ENCODE data around the gene ADRA2B.

The ADRA2B gene

GRCh38 chr2:96136129-96136720, 19.9 kb upstream of the ADRA2B start:
- DNase-seq: no peak

GRCh38 chr2:96135621-96136020, 19.2 kb upstream of the ADRA2B start:
- DNase-seq: peak; percentile 22

DNA sequence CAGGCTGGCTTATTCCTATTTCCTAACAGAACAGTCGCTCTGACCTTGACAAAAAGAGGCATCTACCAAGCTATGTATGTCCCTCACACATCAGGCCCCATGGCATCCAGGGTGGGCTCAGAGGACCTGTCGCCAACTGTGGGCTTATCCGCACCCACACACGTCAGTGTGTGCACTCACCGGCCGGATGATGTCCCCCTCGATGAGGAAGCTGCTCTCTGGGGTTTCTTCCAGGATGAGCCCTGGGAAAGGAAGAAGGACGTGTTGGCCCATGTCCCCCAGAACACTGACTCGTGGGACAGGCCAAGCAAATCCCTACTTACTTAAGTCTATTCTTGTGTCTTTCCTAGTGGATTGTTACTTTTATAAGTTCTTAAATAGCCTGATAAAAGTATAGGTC, 18.8 kb upstream of the ADRA2B start:
- no peak for DNase-seq

DNA sequence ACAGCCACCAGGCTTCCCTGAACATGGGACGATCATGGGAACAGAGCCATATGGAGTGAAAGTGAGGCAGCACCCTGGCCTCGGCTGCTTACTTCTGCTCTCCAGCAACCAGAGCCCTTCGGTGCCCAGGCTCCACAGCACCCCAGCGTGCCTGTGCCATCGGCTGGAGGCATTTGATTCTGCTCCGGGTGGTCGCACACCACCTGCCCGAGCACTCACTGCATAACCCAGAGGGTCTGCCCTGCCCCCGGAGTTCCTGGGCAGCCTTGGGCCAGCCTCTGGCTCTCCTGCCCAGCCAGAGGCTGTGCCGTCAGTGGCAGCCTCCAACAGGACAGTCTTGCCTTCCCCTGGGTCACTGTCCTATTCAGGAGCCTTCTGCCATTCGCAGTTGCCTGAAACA, 18.1 kb upstream of the ADRA2B start:
- no peak for DNase-seq

DNA sequence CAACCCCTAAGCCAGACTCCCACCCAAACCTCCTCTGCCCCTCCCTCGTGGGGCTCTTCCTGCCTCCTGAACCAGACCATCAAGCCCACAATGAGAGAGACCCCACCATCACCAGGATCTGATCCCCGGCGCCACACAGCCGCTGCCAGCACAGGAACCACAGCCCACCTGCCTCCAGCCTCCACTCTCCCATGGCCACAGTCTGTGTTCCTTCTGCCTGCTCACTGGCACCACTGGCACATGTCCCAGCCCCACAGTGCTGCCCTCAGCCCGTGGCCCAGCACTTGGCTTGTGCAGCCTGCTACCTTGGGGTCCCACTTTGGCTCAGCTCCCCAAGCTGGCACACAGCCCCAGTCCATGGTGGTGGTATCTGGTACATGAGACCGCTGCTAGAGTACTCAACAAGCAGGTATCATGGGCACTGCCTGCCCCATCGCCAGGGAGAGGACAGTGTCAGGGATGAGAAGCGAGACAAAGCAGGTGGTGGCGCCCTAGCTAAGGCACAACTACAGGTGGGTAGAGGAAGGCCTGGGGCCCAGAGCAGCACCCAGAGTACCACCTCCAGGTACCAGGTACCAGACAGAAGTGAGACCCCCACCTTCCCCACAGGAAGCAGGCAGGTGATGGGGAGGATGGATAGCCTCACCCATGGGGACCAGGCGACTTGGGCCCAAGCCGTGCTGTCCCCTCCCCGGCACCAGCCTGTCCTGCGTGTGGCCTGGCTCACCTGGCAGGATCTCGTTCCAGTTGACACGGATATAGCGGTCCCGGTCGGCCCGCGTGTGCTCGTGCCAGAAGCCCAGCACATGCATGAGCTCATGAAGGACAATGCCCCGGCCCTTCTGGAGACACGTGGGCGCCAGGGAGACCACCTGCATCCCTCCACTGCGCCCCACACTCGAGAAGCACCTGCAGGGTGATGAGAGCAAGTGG, 15.7 kb upstream of the ADRA2B start:
- DNase-seq: peak; percentile 17

- DNase-seq: peak; percentile 35
These were observed 14.9 kb upstream of the ADRA2B start for GRCh38 chr2:96131152-96131812.

DNA sequence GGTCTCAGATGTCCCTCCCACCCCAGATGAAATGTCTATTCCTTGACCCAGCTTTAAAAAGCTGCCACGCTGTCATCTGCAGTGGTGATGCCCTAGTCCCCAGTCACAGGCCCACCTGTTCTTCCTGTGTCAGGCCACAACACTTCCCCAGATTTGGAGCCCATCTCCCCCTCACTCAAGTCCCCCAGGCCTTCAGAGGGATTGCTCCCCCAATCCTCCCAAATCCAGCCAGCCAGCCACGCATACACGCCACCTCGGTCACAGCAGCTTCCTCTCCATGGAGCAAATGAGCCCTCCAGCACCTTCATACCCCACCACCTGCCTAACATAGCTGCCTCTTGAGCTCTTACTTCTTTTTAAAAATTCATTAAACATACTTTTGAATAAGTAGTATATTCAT, 14.1 kb upstream of the ADRA2B start:
- DNase-seq: peak; percentile 16

DNA sequence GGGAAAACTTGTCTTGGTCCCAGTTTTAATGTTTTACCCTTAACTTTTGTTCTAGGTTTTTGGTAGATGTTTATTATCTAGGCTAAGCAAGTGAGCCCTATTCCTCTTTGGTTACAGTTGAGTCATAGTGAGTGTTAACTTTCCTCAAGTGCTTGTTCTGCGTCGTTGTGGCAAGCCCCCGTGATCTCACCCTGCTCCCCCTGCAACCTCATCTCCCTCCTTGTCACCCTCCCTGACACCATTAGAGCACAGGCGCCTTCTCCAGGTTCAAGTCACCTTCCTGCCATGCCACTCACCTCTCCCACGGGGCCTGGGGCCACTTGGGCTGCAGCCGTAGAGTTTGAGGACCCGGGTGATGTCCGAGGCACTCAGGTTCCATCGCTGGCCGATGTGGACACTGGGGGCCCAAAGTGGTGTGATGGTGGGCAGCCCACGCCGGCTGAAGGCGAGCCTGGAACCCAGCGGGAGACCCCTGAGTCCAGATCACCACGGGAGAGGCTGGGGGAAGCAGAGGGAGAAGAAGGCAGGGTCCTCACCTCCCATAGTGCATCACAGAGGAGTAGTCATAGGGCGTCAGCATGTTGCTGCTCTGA, 13.3 kb upstream of the ADRA2B start:
- DNase-seq: no peak

GRCh38 chr2:96128456-96128855, 12.1 kb upstream of the ADRA2B start:
- no peak for DNase-seq

DNA sequence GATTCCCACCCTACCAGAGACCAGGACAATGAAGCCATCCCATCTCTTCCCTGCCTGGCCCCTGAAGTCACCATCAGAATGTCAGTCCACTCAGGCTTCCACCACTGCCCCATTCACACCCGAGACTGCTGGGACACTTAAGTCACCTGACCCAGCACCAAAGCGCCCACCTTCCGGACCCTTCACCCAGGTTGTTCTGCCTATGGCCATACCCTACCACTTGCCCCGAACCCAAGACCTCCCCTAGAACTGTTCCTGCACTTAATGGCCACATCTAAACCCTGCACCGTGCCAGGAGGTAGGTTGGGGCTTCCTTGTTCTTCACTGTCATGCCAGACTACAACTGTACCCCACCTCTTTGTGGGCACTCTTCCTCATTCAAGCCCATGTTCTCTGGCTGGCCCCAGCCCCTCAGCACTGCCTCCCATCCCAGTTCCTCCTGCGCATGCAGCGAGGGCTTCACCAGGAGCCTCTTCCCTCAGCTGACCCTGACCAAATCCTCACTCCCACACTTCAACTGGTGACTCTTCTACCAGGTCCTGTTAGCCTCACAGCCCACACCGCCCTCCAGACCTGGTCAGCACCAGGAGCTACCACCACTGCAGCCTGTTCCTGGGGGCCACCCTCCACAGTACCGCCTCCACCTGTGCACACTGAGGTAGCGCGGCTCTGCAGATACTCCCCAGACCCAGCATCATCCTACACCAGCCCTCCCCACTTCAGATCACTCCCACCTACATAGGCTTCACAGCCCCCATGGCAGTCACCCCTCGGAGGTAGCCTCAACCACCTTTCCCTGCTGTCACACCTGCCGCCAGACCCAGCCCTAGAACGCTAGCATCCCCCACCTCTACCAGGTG, 8.3 kb upstream of the ADRA2B start:
- DNase-seq: no peak

DNA sequence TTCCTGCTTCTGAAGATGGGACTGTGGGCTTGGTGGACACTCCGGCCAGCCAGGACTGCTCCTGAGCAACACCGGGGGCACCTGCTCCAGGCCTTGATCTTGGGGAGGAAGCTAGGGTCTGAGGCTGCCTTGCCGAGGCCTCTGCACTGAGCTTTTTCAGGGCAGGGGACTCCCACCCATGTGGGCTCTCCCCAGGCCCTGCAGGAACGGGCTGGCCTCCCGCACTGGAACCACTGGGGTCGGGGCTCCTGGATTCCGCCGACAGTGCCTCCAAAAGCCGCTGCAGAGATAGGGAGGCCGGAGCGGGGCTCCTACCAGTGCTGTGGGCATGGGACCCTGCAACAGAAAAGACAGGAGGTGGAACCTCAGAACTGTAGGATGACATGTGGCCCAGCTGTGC, 7.6 kb upstream of the ADRA2B start:
- DNase-seq: no peak

DNA sequence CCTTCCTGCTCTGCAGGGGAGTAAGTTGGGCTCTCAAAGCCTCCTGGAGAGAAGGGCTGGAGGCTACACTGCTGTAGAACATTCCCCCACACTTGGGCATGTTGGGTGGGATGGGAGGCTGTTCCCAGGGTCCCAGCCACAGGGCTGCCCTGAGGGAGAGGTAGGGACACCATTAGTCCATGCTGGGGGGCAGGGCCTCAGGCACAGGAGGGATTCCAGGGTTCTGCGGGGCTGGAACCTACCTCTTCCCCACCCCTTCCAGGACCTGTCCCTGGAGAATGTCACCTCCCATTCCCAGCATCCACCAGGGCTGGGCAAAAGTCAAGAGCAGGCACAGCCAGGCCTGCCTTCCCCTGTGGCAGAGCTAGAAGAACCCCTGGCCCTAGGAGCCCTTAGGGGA, 6.9 kb upstream of the ADRA2B start:
- DNase-seq: no peak

GRCh38 chr2:96122391-96122790, 6.0 kb upstream of the ADRA2B start:
- DNase-seq: no peak

GRCh38 chr2:96121414-96121813, 5.0 kb upstream of the ADRA2B start:
- DNase-seq: no peak

- DNase-seq: no peak
These were observed 4.6 kb upstream of the ADRA2B start for GRCh38 chr2:96120991-96121390.

DNA sequence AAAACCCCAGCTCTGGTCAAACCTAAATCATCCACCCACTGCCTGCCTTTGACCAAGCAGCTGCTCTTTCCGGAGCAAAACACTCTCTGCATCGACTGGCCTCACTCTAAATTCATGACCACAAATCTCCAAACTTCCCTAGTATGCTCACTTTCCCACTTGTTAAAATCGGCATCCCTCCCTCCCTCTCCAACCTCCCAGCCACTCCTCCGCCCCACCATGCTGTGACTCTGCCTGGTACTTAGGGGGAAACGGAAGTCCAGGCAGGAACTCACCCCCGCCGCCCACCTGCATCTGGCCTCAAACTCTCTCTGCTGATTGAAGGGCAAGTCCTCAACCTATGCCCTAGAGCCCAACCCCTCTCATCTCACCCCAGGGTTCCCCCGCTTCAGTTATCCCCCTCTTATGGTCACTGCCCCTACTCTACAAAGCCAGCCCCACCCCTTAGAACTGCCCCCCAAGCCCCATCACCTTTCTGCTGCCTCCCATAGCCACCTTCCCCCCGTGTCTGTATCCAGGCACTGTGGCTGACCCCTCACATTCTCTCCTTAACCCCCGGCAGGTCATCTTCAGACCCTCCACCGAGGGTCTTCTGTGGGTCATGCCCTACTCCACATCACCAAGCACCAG, 3.8 kb upstream of the ADRA2B start:
- DNase-seq: no peak

GRCh38 chr2:96119389-96119751, 3.0 kb upstream of the ADRA2B start:
- no peak for DNase-seq

GRCh38 chr2:96118698-96119388, 2.5 kb upstream of the ADRA2B start:
- no peak for DNase-seq

DNA sequence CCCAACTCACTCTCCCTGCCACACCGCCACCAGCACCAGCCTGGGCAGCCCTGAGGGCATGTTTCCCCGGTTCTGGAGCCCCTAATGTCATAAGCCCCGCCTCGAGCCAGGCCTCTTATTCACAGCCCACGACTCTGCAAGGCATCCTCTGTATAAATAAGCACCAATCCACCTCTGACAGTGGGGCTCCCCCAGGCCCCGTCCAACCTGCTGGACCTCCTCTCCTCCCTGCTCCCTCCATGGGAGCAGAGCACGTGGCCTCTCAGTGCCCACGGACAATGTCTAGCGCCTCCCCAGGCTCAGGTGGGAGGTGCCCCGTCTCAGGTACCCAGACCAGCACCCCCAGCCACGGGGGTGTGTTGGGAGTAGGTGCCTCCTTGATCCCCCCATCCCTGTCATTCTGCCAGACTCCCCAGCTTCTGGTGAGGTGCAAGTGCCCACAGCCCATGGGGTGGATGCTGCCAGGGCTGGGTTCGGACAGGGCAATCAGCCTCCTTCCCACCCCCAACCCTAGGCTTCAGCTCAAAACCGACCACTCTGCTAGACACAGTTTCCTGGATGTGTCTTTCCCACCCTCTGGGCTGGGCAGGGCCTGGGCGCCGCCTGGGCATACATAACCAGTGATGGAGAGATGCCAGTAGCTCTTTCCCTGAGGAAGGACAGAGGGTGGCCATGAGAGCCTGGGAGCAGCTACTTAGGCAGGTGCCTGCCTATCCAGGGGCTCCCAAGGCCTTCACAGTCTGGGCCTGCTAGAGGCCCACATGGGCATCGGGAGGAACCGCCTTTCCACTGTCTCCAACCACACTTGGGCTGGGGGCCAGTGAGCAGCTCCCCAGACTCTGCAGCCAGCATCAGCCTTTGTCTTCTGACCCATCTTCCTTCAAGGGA, 1.6 kb upstream of the ADRA2B start:
- DNase-seq: no peak

GRCh38 chr2:96116879-96117533, 635 bp upstream of the ADRA2B start:
- DNase-seq: peak; percentile 64

Measured in CD4-positive, alpha-beta T cell treated with Interleukin-21 for 1 hour (primary cell).